Measurements from ENCODE around the gene OLFML2B.

OLFML2B gene

DNA sequence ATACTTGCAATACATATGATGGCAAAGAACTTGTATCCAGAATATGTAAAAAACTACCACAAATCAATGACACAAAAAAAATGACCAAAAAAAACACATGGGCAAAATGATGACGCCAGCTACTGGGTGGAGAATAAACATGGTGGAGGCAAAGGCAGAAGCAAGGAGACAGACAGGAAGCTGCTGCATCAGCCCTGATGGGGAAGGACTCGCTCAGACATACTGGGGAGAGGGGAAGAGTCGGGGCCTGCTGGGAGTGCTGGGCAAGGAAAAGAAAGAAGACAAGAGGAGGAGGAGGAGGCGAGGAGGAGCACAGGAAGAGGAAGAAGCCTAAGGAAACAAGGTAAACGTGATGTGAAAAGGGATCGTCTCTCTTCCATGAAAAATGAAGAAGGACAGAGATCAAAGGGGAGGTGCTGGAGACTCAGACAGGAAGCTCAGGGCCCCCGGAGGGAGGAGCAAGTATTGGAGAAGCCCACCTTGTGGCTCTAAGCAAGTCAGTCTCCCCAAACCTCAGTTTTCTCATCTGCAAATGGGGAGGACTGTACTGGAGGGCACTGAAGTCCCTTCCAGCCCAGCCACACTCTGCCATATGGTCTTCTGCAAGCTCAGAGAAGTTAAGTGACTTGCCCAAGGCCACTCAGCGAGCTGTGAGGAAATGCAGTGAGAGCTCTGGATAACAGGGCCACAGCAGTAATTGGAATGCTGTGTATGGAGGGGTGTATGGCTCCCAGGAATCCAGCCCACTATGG lies 24.2 kb downstream of the OLFML2B start:
- Histone ChIP-seq H3K9ac (ENCODE audit: insufficient read length) (no peak overlapping the region), H3K27ac (no peak overlapping the region)

DNA sequence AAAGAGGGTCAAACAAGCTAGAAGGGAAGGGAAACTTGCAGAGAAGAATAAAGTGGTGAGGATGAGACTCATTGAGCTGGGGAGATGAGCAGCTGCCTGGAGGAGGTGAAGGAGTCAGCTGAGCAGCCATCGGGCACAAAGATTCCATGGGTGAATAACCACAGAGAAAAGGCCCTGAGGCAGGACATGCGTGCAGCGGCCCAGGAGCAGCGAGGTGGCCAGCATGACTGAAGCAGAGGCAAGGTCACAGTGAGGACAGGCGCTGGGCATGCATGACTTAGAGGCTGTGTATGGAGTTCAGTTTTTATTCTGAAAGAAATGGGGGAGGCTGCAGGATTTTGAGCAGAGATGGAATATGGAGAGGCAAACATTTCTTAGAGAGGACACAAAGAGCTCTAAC lies 24.9 kb downstream of the OLFML2B start:
- no peak overlapping the region for H3K27ac ChIP-seq
- no peak overlapping the region for H3K4me3 ChIP-seq
- DNase-seq (ENCODE audit: low read depth, low spot score) = no peak
- TF ChIP-seq EZH2 (IDR thresholded peaks at IDR 0.05) = no peak
- no peak for TF ChIP-seq POLR2AphosphoS5 (IDR thresholded peaks at IDR 0.05; ENCODE audit: borderline replicate concordance, low read depth, low read length)
- no peak for TF ChIP-seq FOXP2 (optimal IDR thresholded peaks at IDR 0.05; ENCODE audit: control extremely low read depth, extremely low read length, insufficient read depth)
- no peaks in the 10 kb centered on the region for H3K9me3 ChIP-seq (ENCODE audit: low read depth, low read length)
- H3K9ac ChIP-seq (ENCODE audit: insufficient read length) = no peak overlapping the region
- no peaks in the 10 kb centered on the region for H3K36me3 ChIP-seq (ENCODE audit: insufficient read depth, low read length)

More for the DNA sequence above, 24.2 kb downstream of the OLFML2B start:
- no peaks in the 10 kb centered on the region for H3K9me3 ChIP-seq (ENCODE audit: low read depth, low read length)
- TF ChIP-seq POLR2AphosphoS5 (IDR thresholded peaks at IDR 0.05; ENCODE audit: borderline replicate concordance, low read depth, low read length) (no peak), FOXP2 (optimal IDR thresholded peaks at IDR 0.05; ENCODE audit: control extremely low read depth, extremely low read length, insufficient read depth) (no peak), EZH2 (IDR thresholded peaks at IDR 0.05) (no peak)
- H3K4me3 ChIP-seq = no peak overlapping the region
- H3K36me3 ChIP-seq (ENCODE audit: insufficient read depth, low read length) = no peaks in the 10 kb centered on the region
- DNase-seq (ENCODE audit: low read depth, low spot score) = no peak

DNA sequence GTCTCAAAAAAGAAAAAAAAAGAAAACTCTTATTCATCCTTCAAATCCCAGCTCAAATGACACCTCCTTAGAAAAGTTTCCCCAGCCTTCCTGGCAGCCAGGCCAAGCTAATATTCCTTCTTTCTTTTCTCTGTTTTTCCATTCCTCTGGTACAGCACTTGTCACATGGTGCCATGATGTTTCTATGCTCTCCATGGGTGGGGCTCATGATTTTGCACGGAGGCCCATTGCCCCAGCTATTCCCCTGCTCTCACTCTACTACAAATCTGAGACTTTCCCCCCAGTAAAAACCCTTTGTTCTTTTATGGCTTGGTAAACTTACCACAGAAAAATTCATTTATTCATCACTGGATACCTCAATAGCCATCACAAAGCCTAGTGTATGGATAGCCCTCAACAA lies 26.5 kb downstream of the OLFML2B start:
- TF ChIP-seq EZH2 (IDR thresholded peaks at IDR 0.05) = no peak
- TF ChIP-seq FOXP2 (optimal IDR thresholded peaks at IDR 0.05; ENCODE audit: control extremely low read depth, extremely low read length, insufficient read depth) = no peak
- TF ChIP-seq POLR2AphosphoS5 (IDR thresholded peaks at IDR 0.05; ENCODE audit: borderline replicate concordance, low read depth, low read length) = no peak
- Histone ChIP-seq H3K27ac (no peak overlapping the region), H3K9ac (ENCODE audit: insufficient read length) (no peak overlapping the region), H3K36me3 (ENCODE audit: insufficient read depth, low read length) (no peaks in the 10 kb centered on the region), H3K4me3 (no peak overlapping the region), H3K9me3 (ENCODE audit: low read depth, low read length) (no peaks in the 10 kb centered on the region)
- no peak for DNase-seq (ENCODE audit: low read depth, low spot score)

DNA sequence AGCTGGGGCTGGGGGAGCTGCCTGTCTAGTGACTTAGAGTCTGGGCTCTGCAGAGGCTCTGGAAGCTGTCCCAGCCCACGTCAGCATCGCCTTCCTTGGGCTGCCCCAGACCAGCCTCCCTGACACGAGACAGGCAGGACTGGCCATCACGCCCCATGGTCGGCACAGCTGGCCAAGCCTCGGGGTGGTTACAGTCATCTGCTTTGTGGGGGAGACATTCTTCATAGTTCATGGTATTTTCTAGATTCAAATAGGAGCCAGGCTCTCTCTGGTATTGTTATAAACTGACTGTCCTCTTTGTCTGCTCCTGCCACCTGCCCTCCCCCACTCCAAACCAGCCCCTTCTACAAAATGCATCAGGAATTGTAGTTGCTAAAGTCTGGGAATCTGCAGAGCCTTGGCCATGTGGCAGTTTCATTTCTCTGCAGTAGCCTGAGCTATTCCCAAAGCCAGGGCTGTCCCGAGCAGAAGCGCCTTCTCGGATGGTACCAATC lies 29.4 kb downstream of the OLFML2B start:
- no peak for TF ChIP-seq POLR2AphosphoS5 (IDR thresholded peaks at IDR 0.05; ENCODE audit: borderline replicate concordance, low read depth, low read length)
- no peak for TF ChIP-seq FOXP2 (optimal IDR thresholded peaks at IDR 0.05; ENCODE audit: control extremely low read depth, extremely low read length, insufficient read depth)
- no peak for TF ChIP-seq EZH2 (IDR thresholded peaks at IDR 0.05)
- H3K36me3 ChIP-seq (ENCODE audit: insufficient read depth, low read length) = no peaks in the 10 kb centered on the region
- DNase-seq (ENCODE audit: low read depth, low spot score) = no peak
- no peak overlapping the region for H3K4me3 ChIP-seq
- no peak overlapping the region for H3K9ac ChIP-seq (ENCODE audit: insufficient read length)
- no peak overlapping the region for H3K27ac ChIP-seq
- H3K9me3 ChIP-seq (ENCODE audit: low read depth, low read length) = no peaks in the 10 kb centered on the region

DNA sequence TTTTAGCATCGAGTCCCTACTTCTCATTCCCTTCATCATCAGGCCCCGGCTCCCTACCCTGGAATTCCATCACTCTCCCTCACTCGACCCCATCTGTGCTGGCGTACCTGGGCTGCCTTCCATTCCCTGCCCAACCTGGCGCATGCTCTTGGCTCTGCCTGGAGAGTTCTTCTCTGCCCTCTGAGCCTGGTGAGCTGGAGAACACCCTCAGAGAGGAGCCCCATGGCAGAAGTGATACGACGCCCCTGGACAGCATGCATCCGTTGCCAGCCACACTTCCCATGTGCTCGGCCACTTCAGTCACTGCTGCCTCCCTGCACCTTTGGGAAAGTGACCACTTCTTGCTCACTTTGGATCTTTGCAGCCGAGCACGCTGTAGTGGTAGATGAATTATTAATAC lies 30.1 kb downstream of the OLFML2B start:
- TF ChIP-seq FOXP2 (optimal IDR thresholded peaks at IDR 0.05; ENCODE audit: control extremely low read depth, extremely low read length, insufficient read depth) = no peak
- TF ChIP-seq POLR2AphosphoS5 (IDR thresholded peaks at IDR 0.05; ENCODE audit: borderline replicate concordance, low read depth, low read length) = no peak
- TF ChIP-seq EZH2 (IDR thresholded peaks at IDR 0.05) = no peak
- no peaks in the 10 kb centered on the region for H3K9me3 ChIP-seq (ENCODE audit: low read depth, low read length)
- no peaks in the 10 kb centered on the region for H3K36me3 ChIP-seq (ENCODE audit: insufficient read depth, low read length)
- DNase-seq (ENCODE audit: low read depth, low spot score) = no peak
- no peak overlapping the region for H3K27ac ChIP-seq
- no peak overlapping the region for H3K4me3 ChIP-seq
- no peak overlapping the region for H3K9ac ChIP-seq (ENCODE audit: insufficient read length)

DNA sequence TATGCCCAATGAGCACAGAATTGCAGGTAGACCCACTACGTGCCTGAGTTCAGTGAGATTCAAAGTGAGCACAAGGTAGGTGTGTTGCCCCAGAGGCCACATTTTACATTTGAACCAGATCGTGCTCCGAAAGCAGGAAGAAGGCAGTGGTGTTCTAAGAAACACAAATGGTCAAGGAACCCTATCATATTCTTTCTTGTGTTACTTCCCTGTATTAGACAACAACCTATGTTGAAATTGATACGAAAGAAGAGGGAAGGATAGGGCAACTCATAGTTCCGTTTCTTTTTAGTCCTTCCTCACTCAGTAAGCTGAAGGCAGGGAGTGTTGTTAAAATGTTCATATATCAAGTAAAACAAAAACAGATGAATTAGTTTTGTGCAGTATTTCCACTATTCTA lies 33.9 kb downstream of the OLFML2B start:
- Histone ChIP-seq H3K9me3 (ENCODE audit: low read depth, low read length) (no peaks in the 10 kb centered on the region), H3K4me3 (no peak overlapping the region), H3K36me3 (ENCODE audit: insufficient read depth, low read length) (no peaks in the 10 kb centered on the region), H3K9ac (ENCODE audit: insufficient read length) (no peak overlapping the region), H3K27ac (no peak overlapping the region)
- no peak for DNase-seq (ENCODE audit: low read depth, low spot score)
- no peak for TF ChIP-seq FOXP2 (optimal IDR thresholded peaks at IDR 0.05; ENCODE audit: control extremely low read depth, extremely low read length, insufficient read depth)
- TF ChIP-seq EZH2 (IDR thresholded peaks at IDR 0.05) = no peak
- no peak for TF ChIP-seq POLR2AphosphoS5 (IDR thresholded peaks at IDR 0.05; ENCODE audit: borderline replicate concordance, low read depth, low read length)

DNA sequence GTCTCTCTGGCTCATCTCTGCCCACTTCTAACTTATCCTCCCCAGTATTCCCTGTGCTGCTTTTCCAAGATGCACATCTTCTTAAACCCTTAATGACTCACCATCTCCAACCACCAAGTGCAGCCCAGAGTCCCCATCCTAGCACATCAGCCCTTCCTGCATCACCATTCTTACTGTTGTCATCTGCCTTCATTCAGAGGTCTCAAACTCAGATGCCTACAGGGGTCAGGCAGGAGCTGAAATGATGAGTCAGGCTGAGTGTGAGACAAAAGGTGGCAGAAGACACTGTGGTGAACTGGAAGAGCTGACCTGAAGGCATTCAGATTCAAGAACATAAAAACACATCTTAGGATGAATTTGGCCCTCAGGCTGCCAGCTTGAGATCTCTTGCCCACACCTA lies 34.6 kb downstream of the OLFML2B start:
- no peaks in the 10 kb centered on the region for H3K9me3 ChIP-seq (ENCODE audit: low read depth, low read length)
- no peak for DNase-seq (ENCODE audit: low read depth, low spot score)
- H3K4me3 ChIP-seq = no peak overlapping the region
- H3K27ac ChIP-seq = no peak overlapping the region
- no peaks in the 10 kb centered on the region for H3K36me3 ChIP-seq (ENCODE audit: insufficient read depth, low read length)
- TF ChIP-seq POLR2AphosphoS5 (IDR thresholded peaks at IDR 0.05; ENCODE audit: borderline replicate concordance, low read depth, low read length) (no peak), EZH2 (IDR thresholded peaks at IDR 0.05) (no peak), FOXP2 (optimal IDR thresholded peaks at IDR 0.05; ENCODE audit: control extremely low read depth, extremely low read length, insufficient read depth) (no peak)
- no peak overlapping the region for H3K9ac ChIP-seq (ENCODE audit: insufficient read length)

DNA sequence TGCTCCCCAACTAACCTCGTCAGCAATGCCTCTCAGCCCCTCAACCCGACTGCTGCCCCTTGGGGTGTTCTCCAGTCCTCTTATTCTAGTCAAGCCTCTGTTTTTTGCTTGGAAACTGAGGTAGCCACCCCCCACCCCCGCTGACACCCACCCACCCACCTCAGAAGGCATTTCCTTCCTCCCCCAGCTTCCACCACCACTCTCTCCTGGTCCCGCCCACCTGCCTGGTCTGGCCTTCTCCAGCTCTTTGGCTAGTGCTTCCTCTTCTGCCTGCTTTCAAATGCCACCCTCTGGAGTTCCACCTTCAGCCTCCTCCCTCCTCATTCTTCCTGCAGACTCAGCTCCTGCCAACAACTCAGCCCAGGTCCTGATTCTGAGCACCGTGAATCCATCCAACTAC lies 35.3 kb downstream of the OLFML2B start:
- no peak overlapping the region for H3K9ac ChIP-seq (ENCODE audit: insufficient read length)
- no peak for DNase-seq (ENCODE audit: low read depth, low spot score)
- TF ChIP-seq POLR2AphosphoS5 (IDR thresholded peaks at IDR 0.05; ENCODE audit: borderline replicate concordance, low read depth, low read length) (no peak), FOXP2 (optimal IDR thresholded peaks at IDR 0.05; ENCODE audit: control extremely low read depth, extremely low read length, insufficient read depth) (no peak), EZH2 (IDR thresholded peaks at IDR 0.05) (no peak)
- no peak overlapping the region for H3K4me3 ChIP-seq
- H3K36me3 ChIP-seq (ENCODE audit: insufficient read depth, low read length) = no peaks in the 10 kb centered on the region
- no peak overlapping the region for H3K27ac ChIP-seq
- no peaks in the 10 kb centered on the region for H3K9me3 ChIP-seq (ENCODE audit: low read depth, low read length)
